ENCODE measurements around the gene MIAT.
A peak's percentile ranks its signal among the peaks of the same experiment; 100 is the strongest.

The MIAT gene

DNA sequence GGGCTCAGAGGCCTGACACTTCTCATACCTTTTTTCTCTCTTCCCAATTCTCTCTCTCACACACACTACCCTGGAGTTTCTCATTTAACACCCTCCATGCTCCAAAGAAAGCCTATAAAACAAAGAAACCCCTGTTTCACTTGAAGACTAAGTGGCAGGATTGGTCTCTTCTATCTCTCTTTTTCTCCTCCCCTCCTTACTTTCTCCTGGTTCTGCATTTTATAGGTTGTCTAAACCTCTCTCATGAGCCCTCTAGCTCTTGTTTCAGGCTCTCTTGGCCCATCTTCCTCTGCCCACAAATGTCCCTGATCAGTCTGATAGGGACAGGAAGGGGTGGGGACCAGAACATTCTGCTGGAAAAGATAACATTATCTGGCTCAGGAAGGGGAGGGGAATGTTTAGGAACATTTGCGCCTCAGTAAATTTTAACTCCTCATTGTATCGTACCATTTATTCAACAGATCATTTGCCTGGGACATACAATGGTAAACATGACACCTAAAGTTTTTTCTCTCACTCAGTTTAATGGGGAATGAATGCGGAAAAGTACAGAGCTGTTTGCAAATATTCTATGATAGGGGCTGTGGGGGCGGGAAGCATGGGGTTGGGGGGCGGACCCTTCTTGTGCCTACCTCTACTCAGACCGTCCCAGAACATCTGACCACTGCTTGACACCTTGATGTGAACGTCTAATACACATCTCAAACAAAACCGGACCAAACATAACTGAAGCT lies 24.8 kb upstream of the MIAT start:
- no peak for DNase-seq

DNA sequence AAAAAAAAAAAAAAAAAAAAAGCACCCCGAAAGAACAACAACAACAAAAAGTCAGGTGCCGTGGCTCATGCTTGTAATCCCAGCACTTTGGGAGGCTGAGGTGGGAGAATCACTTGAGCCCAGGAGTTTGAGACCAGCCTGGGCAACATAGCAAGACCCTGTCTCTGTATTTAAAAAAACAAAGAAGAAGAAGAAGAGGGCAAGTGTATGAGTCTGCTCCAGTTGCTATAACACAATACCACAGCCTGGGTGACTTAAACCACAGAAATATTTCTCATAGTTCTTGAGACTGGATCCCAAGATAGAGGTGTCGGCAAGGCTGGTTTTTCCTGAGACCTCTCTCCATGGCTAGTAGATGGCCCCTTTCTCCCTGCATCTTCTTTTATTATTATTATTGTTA lies 23.2 kb upstream of the MIAT start:
- no peak for DNase-seq

DNA sequence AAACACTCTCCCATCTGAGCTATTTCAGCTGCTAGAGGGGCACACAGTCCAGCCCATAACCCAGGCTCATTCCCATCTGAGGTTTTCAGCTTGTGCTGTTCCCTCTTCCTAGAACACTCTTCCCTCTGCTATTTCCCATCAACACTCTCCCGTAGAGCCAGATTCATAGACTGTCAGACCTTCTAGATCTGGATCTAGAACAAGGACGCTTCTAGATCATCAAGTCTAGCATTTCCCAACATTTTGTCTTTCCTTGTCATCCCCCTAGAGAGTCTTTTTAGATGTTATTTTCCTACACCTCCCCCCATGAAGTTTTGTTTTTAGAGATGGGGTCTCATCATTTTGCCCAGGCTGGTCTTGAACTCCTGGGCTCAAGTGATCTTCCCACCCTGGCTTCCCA lies 22.3 kb upstream of the MIAT start:
- no peak for DNase-seq

- DNase-seq = no peak
Observed at GRCh38 chr22:26636296-26636695, 21.1 kb upstream of the MIAT start.

DNA sequence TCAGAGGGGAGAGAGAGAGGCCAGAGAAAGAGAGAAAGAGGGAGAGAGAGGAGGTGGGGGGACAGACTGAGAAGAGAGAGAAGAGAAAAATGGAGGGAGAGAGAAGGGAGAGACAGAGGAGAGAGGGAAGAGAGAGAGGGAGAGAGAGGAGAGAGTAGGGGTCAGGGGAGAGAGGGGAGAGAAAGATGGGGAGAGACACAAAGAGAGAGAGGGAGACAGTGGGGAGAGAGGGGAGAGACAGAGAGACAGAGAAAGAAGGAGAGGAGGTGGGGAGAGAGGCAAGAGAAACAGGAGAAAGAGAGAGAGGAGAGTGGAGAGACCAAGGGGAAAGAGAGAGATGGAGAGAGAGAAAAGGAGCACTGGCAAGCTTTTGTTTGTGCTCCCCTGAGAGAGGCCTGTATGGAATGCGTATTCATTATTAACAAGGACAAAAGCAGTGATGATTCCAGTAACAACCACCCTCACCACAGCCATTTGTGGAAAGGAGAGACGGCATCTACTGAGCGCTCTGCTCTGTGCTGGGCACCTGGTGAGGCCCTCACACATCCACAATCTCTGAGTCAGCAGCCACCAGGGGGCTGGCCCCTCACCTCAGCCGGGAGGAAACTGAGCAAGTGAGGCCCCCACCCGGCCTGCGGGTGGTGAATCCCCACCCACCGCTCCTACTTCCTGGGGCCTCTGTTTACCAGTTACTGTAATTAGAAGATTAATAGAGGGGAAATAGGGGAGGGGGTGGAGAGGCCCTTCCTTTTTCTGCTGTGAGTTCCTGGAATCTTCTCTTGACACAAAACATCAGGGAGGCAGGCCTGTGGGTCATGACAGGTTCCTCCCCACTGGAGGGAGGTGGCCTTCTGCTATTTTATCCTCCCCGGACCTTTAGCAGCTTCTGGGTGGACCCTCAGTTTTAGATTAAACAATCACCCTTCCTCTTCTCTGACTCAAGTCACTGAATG lies 14.6 kb upstream of the MIAT start:
- no peak for DNase-seq

GRCh38 chr22:26643418-26644100 lies 13.8 kb upstream of the MIAT start:
- DNase-seq = no peak

GRCh38 chr22:26646158-26646557 lies 11.2 kb upstream of the MIAT start:
- DNase-seq = no peak

DNA sequence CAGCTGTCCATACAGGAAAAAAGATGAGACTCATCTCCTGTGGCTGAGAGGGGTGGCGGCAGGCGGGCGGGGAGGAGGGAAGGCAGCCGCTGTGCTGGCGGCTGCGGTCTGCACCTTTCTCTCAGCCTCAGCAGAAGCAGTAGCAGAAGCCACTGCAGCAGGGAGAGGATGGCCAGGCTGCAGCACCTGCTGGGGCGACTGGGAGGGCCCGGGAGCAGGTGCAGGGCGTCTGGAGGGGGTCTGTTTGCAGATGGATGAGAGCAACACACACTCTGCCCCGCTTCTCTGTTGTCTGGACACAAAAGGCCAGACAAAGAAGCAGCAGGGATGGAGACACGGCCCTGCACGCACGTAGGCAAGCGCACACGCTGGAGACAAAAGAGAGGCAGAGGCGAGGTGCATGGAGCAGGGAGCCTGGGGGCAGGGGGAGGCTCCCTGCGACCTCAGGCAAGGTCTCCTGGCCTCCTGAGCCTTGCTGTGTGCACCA lies 9.3 kb upstream of the MIAT start:
- peak; percentile 87 for DNase-seq

DNA sequence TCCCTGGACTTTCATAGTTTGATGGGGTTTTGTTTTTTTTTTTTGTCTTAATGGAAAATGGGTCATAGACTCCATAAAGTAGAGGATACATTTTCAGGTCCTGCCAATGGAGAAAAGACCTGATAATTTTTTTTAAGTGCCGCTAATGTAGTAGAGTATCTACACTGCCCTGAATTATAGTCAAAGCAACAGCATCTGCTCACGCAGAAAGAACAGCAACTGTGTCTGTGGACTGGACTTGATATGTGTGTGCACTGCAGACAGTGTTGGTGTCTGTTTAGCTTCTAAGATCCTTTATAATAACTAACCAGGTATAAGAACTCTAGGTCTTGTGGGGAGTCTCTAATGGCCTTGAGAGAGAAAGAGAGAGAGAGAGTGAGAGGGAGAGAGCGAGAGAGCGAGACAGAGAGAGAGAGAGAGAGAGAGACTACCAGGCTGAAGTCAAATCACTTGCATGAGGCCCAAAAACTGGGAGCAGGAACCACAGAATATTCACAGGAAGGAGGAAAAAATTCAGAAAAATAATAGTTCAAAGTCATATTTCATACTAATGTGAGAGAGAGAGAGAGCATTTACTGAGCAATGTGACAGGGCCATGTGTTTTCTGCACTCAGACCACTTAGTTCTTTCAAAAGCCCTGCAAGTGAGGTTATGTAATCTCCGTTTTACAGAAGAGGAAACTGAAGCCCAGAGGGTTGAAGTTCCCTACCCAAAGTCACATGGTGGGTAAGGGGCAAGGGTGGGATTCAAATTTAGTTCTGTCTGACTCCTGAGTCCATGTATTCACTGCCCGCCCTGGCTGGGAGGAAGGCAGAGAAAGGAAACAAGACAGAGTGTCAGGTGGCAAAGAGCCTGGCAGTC lies 8.6 kb upstream of the MIAT start:
- no peak for DNase-seq

GRCh38 chr22:26650722-26651421 lies 6.5 kb upstream of the MIAT start:
- DNase-seq = no peak

GRCh38 chr22:26651815-26652214 lies 5.6 kb upstream of the MIAT start:
- no peak for DNase-seq

DNA sequence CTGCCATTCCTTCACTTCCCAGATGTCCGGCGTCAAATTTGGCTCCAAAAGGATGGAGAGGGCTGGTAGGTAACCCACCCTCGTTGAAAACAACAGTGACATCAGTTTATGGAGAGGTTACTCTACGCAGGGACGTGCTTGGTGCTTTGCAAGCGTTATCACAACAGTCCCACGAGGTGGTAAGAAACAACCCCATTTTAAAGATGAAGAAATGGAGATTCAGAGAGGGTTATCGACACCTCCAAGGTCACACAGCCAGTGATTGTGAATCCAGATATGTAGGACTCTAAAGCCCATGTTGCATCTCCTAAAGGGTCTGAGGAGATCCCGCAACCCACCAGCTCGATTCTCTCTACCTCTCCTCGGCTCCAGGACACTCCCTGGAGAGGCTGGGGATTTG lies 773 bp downstream of the MIAT start:
- peak; percentile 31 for DNase-seq

- peak; percentile 94 for DNase-seq
Observed at GRCh38 chr22:26658671-26659478, 1.5 kb downstream of the MIAT start.

- DNase-seq = no peak
Observed at GRCh38 chr22:26660356-26660755, 3.0 kb downstream of the MIAT start.

- peak; percentile 43 for DNase-seq
Observed at GRCh38 chr22:26660961-26661578, 3.7 kb downstream of the MIAT start.

- no peak for DNase-seq
Observed at GRCh38 chr22:26662160-26662559, 4.8 kb downstream of the MIAT start.

DNA sequence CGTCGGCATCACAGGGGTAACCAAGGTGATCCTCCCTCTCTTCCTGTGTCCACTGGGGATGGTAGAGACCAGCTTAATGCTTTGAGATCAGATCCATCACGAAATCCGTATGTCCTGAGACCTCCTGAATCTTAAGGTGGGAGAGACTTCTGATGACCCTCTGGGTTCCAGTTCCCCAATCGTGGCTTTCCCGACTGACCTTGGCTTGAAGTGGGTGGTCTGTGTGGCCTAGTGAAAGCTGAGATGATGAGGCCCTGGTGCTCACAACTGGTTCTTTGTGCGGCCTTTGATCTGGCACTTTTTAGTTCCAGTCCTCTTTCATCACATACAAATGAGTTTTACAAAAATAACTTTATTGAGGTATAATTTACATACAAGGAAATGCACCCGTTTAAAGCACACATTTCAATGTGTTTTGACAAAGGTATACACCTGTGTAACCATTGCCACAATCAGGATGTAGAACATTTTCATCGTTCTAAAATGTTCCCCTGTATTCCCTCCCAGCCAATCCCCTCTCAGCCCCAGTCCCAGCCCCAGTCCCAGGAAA lies 6.1 kb downstream of the MIAT start:
- DNase-seq = no peak

DNA sequence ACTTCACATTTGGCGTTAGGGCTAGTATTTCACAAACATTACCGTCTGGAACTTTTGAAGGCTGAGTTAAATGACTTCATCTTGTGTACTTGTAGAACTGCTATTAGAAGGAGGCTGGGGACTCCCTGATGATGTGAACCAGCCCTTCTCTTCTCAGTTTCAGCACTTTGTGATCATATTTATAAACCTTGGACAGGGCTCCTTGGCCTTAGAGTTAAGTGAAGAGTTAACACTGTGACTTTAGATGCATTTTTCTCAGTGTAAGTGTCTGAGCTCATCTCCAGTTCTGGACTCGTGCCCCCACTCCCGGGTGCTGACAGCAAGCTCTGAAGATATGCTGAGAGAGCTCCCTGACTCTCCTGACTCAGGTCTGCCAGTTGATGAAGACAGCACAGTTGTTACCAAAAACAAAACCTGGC lies 8.4 kb downstream of the MIAT start:
- no peak for DNase-seq

DNA sequence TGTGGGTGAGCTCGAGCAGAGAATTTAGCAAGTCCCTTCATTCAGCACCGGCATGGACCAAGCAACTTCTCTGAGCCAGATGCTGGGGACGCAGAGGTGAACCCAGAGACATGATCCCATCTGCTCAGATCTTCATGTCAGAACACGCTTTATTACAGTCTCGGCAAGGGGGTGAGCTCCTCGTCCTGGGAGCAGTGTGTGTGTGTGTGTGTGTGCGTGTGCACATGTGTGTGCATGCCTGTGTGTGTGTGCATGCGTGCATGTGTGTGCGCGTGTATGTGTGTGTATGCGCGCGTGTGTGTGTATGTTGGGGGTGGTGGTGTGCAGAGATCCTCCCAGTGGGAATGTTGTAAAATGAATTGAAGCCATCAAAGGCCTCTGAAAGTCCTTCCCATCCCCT lies 9.8 kb downstream of the MIAT start:
- no peak for DNase-seq

DNA sequence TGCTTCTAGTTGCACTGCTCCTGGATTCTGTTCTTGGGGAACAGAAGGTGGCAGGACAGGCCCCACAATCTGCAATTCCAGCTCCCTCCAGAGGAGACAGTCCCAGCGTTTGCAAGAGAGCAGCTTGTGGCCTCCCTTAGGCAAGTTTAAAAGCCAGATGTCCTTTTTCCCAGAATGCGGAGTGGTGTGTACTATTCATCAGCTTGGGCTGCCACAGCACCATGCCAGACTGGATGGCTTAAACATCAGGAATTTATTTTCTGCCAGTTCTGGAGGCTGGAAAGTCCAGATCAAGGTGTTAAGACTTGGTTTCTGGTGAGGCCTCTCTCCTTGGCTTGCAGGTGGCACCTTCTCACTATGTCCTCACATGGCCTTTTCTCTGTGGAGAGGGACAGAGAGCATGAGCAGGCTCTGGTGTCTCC lies 11.7 kb downstream of the MIAT start:
- DNase-seq = no peak
